K562 (cell line): ENCODE results near the gene ZACN.

ENCODE experiments used
- E4F1 ChIP-seq: fragments of 250-450 bp; sonication (Bioruptor Pico); IDR thresholded peaks from 2 replicates; pipeline ENCODE4 v1.5.0; 2021; ENCODE audit warnings: mild to moderate bottlenecking, borderline replicate concordance
- GABPB2 ChIP-seq: fragments of 250-450 bp; sonication (Bioruptor Pico); conservative IDR thresholded peaks from 2 replicates; pipeline ENCODE4 v1.5.1; 2021; ENCODE audit warnings: mild to moderate bottlenecking
- HDAC6 ChIP-seq: IDR thresholded peaks from 2 replicates; pipeline ENCODE4 v1.6.1; 2012; ENCODE audit warnings: low read depth, mild to moderate bottlenecking, control low read depth, inconsistent platforms, low read length, moderate library complexity
- HMG20A ChIP-seq: fragments of 450-650 bp; formaldehyde crosslinking; conservative IDR thresholded peaks from 2 replicates; pipeline ENCODE4 v1.4.0; 2020; ENCODE audit warnings: mild to moderate bottlenecking, mixed read lengths
- MBD1 ChIP-seq: fragments of 250-450 bp; sonication (Bioruptor Pico); IDR thresholded peaks from 2 replicates; pipeline ENCODE4 v1.8.0; 2022; ENCODE audit warnings: inconsistent platforms
- POU5F1 ChIP-seq: fragments of 150-350 bp; IDR thresholded peaks from 2 replicates; pipeline ENCODE4 v1.6.1; 2014; ENCODE audit warnings: borderline replicate concordance, low read length, low read depth, mild to moderate bottlenecking; ENCODE audit not compliant: partially characterized antibody
- TARDBP ChIP-seq: fragments of 450-650 bp; IDR thresholded peaks from 2 replicates; pipeline ENCODE4 v1.6.1; 2016
- ZFP1 ChIP-seq: fragments of 450-650 bp; formaldehyde crosslinking; IDR thresholded peaks from 2 replicates; pipeline ENCODE4 v1.4.0; 2020; ENCODE audit warnings: mild to moderate bottlenecking, mixed read lengths
- ZNF174 ChIP-seq: fragments of 250-450 bp; sonication (Bioruptor Pico); IDR thresholded peaks from 2 replicates; pipeline ENCODE4 v1.4.0; 2020; ENCODE audit warnings: mild to moderate bottlenecking

GRCh38 chr17:76049836-76050537, 29.0 kb upstream of the ZACN start:
- TF ChIP-seq POU5F1 (no peak), MBD1 (CRISPR knock-in tag) (no peak), ZFP1 (CRISPR knock-in tag) (no peak), TARDBP (no peak), GABPB2 (no peak), E4F1 (CRISPR knock-in tag) (no peak), HDAC6 (no peak), ZNF174 (CRISPR knock-in tag) (no peak), HMG20A (CRISPR knock-in tag) (no peak)
